Hepatocyte (in vitro differentiated cells): Measurements from ENCODE around the gene NOTCH2NLA.
"Not testable (repeated sequence)": the region's sequence is repeated elsewhere in the genome, so short reads cannot be mapped to it uniquely, and the experiment has no call there.

ENCODE experiments used
- EZH2 ChIP-seq: fragments of 200-600 bp; sonication (generic); IDR thresholded peaks from 2 replicates; pipeline ENCODE4 v1.6.1; 2016; ENCODE audit warnings: antibody characterized with exemption, mild to moderate bottlenecking, borderline replicate concordance
- EZH2phosphoT487 ChIP-seq: fragments of 200-600 bp; sonication (generic); IDR thresholded peaks from one replicate; pipeline ENCODE4 v1.6.1; 2018; ENCODE audit warnings: antibody characterized with exemption, mild to moderate bottlenecking, low read depth, moderate library complexity; ENCODE audit not compliant: unreplicated experiment, severe bottlenecking
- TF ChIP-seq, protein P1 (sequence below): fragments of 200-600 bp; sonication (generic); IDR thresholded peaks from 2 replicates; pipeline ENCODE4 v1.5.1; 2016; ENCODE audit warnings: antibody characterized with exemption, mild to moderate bottlenecking; ENCODE audit not compliant: poor library complexity

DNA sequence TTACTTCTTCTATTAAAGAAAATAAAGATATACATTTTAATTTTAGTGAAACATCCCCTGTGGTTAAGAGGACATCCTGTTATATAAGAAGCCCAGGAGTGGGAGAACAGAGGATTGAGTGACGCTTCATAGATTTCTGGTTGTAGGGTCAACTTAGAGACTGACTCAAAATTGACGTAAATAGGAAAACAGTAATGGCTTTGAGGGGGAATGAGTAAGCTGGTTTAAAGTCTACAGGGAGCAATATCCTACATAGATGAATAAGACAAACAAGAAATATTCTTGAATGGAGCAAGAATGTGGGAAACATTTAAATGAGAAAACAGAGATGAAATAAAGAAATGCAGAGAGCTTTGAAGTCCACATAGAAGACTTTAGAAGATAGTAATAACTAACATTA, 48.3 kb upstream of the NOTCH2NLA start:
- not testable (repeated sequence) for TF ChIP-seq EZH2phosphoT487, EZH2
- TF ChIP-seq, protein P1, sequence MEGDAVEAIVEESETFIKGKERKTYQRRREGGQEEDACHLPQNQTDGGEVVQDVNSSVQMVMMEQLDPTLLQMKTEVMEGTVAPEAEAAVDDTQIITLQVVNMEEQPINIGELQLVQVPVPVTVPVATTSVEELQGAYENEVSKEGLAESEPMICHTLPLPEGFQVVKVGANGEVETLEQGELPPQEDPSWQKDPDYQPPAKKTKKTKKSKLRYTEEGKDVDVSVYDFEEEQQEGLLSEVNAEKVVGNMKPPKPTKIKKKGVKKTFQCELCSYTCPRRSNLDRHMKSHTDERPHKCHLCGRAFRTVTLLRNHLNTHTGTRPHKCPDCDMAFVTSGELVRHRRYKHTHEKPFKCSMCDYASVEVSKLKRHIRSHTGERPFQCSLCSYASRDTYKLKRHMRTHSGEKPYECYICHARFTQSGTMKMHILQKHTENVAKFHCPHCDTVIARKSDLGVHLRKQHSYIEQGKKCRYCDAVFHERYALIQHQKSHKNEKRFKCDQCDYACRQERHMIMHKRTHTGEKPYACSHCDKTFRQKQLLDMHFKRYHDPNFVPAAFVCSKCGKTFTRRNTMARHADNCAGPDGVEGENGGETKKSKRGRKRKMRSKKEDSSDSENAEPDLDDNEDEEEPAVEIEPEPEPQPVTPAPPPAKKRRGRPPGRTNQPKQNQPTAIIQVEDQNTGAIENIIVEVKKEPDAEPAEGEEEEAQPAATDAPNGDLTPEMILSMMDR: not testable (repeated sequence)
